ENCODE results near the gene PLEKHG7. TPM values are rescaled to one million over a fixed set of nuclear protein-coding genes. Genes with fewer than 3 reads are reported as not detected.

Gene PLEKHG7
- polyA plus RNA-seq, 1 experiment = 0.05 TPM

- DNase-seq (ENCODE audit: low read depth, low spot score) = no peak
- Histone ChIP-seq H3K4me3 (ENCODE audit: low read depth, low read length) (no peak overlapping the region), H3K27me3 (ENCODE audit: control insufficient read depth, insufficient read depth, low read length) (no peaks in the 10 kb centered on the region), H3K9me3 (ENCODE audit: control insufficient read depth, insufficient read depth, low read length) (no peaks in the 10 kb centered on the region), H3K27ac (ENCODE audit: low read depth, low read length) (no peak overlapping the region)
- TF ChIP-seq CTCF (IDR thresholded peaks at IDR 0.05; ENCODE audit: low read depth, low read length) = no peak
- ChIA-PET CTCF (no interaction called here), POLR2A (no interaction called here)
Measured at GRCh38 chr12:92733661-92734060, 30.9 kb downstream of the PLEKHG7 start.

GRCh38 chr12:92735131-92735721, 32.4 kb downstream of the PLEKHG7 start:
- TF ChIP-seq CTCF (IDR thresholded peaks at IDR 0.05; ENCODE audit: low read depth, low read length) = no peak
- ChIA-PET CTCF (no interaction called here), POLR2A (interaction anchor here (0.6 to 0.7 kb wide), 3 partner anchors 34 to 589 kb away, joined by 3 to 5 read pairs (median 3); partner anchors contain the start of gene BTG1)
- peak; percentile 54 for DNase-seq (ENCODE audit: low read depth, low spot score)
- Histone ChIP-seq H3K27me3 (ENCODE audit: control insufficient read depth, insufficient read depth, low read length) (no peaks in the 10 kb centered on the region), H3K27ac (ENCODE audit: low read depth, low read length) (peak overlapping the region; percentile 73), H3K9me3 (ENCODE audit: control insufficient read depth, insufficient read depth, low read length) (no peaks in the 10 kb centered on the region), H3K4me3 (ENCODE audit: low read depth, low read length) (peak overlapping the region; percentile 18; the same call in 1 of the 2 replicates)

- Histone ChIP-seq H3K9me3 (ENCODE audit: control insufficient read depth, insufficient read depth, low read length) (no peaks in the 10 kb centered on the region), H3K4me3 (ENCODE audit: low read depth, low read length) (no peak overlapping the region), H3K27me3 (ENCODE audit: control insufficient read depth, insufficient read depth, low read length) (no peaks in the 10 kb centered on the region), H3K27ac (ENCODE audit: low read depth, low read length) (no peak overlapping the region)
- DNase-seq (ENCODE audit: low read depth, low spot score) = no peak
- ChIA-PET CTCF (no interaction called here), POLR2A (no interaction called here)
- TF ChIP-seq CTCF (IDR thresholded peaks at IDR 0.05; ENCODE audit: low read depth, low read length) = no peak
Measured at GRCh38 chr12:92736605-92737004, 33.8 kb downstream of the PLEKHG7 start.

GRCh38 chr12:92737855-92738850, 35.4 kb downstream of the PLEKHG7 start:
- TF ChIP-seq CTCF (IDR thresholded peaks at IDR 0.05; ENCODE audit: low read depth, low read length) = no peak
- ChIA-PET CTCF (interaction anchor here (1.0 kb wide), 1 partner anchor 46 kb away, joined by 3 read pairs; no protein-coding TSS in a partner anchor), POLR2A (no interaction called here)
- H3K4me3 ChIP-seq (ENCODE audit: low read depth, low read length) = no peak overlapping the region
- no peaks in the 10 kb centered on the region for H3K9me3 ChIP-seq (ENCODE audit: control insufficient read depth, insufficient read depth, low read length)
- DNase-seq (ENCODE audit: low read depth, low spot score) = no peak
- H3K27me3 ChIP-seq (ENCODE audit: control insufficient read depth, insufficient read depth, low read length) = no peaks in the 10 kb centered on the region
- H3K27ac ChIP-seq (ENCODE audit: low read depth, low read length) = no peak overlapping the region

- DNase-seq (ENCODE audit: low read depth, low spot score) = no peak
- no peaks in the 10 kb centered on the region for H3K9me3 ChIP-seq (ENCODE audit: control insufficient read depth, insufficient read depth, low read length)
- no peak overlapping the region for H3K4me3 ChIP-seq (ENCODE audit: low read depth, low read length)
- no peak overlapping the region for H3K27ac ChIP-seq (ENCODE audit: low read depth, low read length)
- CTCF ChIA-PET = interaction anchor here (1.0 kb wide), 1 partner anchor 45 kb away, joined by 3 read pairs; no protein-coding TSS in a partner anchor
- POLR2A ChIA-PET = no interaction called here
- TF ChIP-seq CTCF (IDR thresholded peaks at IDR 0.05; ENCODE audit: low read depth, low read length) = no peak
- H3K27me3 ChIP-seq (ENCODE audit: control insufficient read depth, insufficient read depth, low read length) = no peaks in the 10 kb centered on the region
Measured at GRCh38 chr12:92739113-92739512, 36.3 kb downstream of the PLEKHG7 start.

Measured in AG04450 (cell line).